BLaER1 treated with 17β-estradiol and CSF1 and Interleukin-3, amounts not matched to agents 10 nM and 100 nM (cell line): ENCODE data around the gene C11orf54.

Experiments used
- H3K27ac ChIP-seq, 11 experiments: shearing (Covaris generic); formaldehyde crosslinking; 2 replicates each; pipeline ENCODE4 v1.8.1; 2022
- H3K27me3 ChIP-seq, 11 experiments: shearing (Covaris generic); formaldehyde crosslinking; 2 replicates each; pipeline ENCODE4 v1.8.1; 2022
- H3K36me3 ChIP-seq, 11 experiments: shearing (Covaris generic); formaldehyde crosslinking; 2 replicates each; pipeline ENCODE4 v1.8.1; 2022
- H3K4me1 ChIP-seq, 10 experiments: shearing (Covaris generic); formaldehyde crosslinking; 2 replicates each; pipeline ENCODE4 v1.8.1; 2022
- H3K4me2 ChIP-seq, 11 experiments: shearing (Covaris generic); formaldehyde crosslinking; 2 replicates each; pipeline ENCODE4 v1.8.1; 2022
- H3K4me3 ChIP-seq, 10 experiments: shearing (Covaris generic); formaldehyde crosslinking; 2 replicates each; pipeline ENCODE4 v1.8.1; 2022
- H3K9ac ChIP-seq, 11 experiments: shearing (Covaris generic); formaldehyde crosslinking; 2 replicates each; pipeline ENCODE4 v1.8.1; 2022
- H3K9me3 ChIP-seq, 11 experiments: shearing (Covaris generic); formaldehyde crosslinking; replicated peaks in 1 of 11; 2 replicates each; pipeline ENCODE4 v1.8.1; 2022
- H4K20me1 ChIP-seq, 11 experiments: shearing (Covaris generic); formaldehyde crosslinking; 2 replicates each; pipeline ENCODE4 v1.8.1; 2022
- Cebpa-rat ChIP-seq, 11 experiments: shearing (Covaris generic); IDR thresholded peaks; 2 replicates each; pipeline ENCODE4 v1.8.1; 2022

Gene C11orf54

DNA sequence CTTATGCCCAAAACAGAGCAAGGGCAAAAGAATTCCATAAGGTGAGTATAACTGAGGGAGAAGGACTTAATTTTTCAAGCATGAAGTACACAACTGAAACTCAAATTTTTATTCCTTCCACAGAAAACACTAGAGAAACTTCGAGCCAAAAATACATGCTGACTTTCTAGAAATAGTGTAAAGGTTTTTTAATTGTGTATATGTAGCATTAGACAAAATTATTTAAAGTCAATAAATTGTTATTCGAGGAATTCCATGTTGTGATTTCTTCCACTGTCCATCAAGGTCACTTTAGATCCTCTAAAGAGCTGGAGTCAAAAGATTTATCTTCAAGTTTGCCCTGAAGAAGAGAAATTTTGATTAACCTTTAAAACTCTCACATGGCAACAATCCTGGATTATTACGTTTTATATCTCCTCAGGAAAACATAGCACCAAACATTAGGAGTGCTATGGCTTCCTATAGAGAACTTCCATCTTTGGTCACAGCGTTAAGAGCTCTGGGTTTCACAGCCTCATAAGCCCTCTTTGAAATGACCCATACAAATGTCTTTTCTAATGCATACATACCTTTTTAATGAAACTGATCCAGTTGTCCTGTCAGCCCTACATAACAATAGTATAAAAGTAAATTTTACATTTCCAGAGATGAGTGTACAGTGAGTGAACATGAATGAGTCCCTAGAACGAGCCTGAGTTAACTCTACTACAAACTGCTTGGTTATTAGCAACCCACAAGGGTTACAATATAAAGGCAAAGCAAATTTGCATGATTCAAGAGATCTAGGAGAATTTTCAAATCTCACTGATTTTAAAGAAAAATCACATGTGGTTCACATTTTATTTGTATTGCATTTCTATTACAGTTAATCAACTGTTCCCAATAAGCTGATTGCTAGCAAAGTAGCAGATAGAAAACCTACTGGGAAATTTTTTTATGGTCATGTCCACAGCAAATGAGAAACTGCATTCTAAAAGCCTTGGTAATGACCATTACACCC is 11.1 kb upstream of the C11orf54 start:
- H3K4me2 ChIP-seq: no peak overlapping the region
- H3K4me1 ChIP-seq: peaks cover 20 to 24% (median 23%) of the 10 kb centered on the region in 10 experiments
- no peak overlapping the region for H3K4me3 ChIP-seq
- no peaks in the 10 kb centered on the region for H3K27me3 ChIP-seq
- peaks cover 64 to 92% (median 84%) of the 10 kb centered on the region in 11 experiments for H4K20me1 ChIP-seq
- H3K9ac ChIP-seq: no peak overlapping the region
- peaks cover 90 to 100% (median 99%) of the 10 kb centered on the region in 11 experiments for H3K36me3 ChIP-seq
- H3K9me3 ChIP-seq: no peaks in the 10 kb centered on the region
- no peak for TF ChIP-seq Cebpa-rat (IDR thresholded peaks at IDR 0.05)
- no peak overlapping the region for H3K27ac ChIP-seq

DNA sequence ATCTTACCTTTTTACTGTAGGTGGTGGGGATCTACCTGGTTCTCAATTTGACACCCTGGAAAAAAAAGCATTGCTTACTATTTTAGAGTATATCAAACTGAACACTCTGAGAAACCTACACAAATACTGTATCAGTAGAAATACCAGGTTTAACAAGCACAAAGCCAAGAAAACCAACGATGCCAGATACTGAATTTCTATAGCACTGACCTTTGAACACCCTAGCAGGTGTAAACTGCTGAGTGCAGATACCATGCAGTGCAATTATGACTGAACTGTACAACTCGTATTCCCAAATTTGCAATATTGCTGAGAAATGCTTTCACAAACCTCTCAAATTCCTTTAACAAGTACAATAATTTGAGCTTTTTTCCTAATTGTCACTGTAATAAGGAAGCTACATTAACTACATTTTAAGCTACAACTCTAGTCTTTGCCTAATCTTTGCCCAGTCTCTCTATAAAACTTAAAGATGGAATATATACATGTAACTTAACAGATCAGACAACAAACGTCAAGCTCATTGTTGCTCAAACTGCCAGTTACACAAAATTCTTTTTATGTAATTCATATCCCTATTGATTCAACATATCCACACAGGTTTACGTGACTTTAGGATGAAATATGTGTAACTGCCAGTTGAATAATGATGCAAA is 9.1 kb upstream of the C11orf54 start:
- Histone ChIP-seq H3K9me3 (no peaks in the 10 kb centered on the region), H3K9ac (no peak overlapping the region), H3K4me2 (no peak overlapping the region), H3K4me1 (peaks cover 34 to 44% (median 42%) of the 10 kb centered on the region in 10 experiments), H3K27ac (no peak overlapping the region), H3K27me3 (no peaks in the 10 kb centered on the region), H3K36me3 (peaks cover 98 to 100% (median 100%) of the 10 kb centered on the region in 11 experiments), H4K20me1 (peaks cover 84 to 100% (median 99%) of the 10 kb centered on the region in 11 experiments), H3K4me3 (no peak overlapping the region)
- no peak for TF ChIP-seq Cebpa-rat (IDR thresholded peaks at IDR 0.05)

DNA sequence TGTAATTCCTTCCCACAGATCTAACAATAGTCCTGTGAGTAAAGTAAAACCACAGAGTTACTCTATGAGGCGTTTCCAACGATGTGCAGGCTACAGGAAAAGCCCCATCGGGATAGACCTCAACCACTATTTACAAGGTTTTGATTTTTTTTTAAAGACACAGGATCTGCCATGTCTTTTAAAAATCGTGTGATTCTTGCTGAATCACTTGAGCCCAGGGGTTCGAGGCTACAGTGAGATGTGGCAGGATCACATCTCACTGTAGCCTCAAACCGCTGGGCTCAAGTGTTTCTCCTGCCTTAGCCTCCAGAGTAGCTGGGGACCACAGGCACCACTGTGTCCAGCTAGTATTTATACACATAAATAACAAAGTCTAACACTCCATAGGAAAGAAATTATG is 8.0 kb upstream of the C11orf54 start:
- H3K27me3 ChIP-seq: no peaks in the 10 kb centered on the region
- H3K36me3 ChIP-seq: peaks cover 100% of the 10 kb centered on the region in 11 experiments
- peak overlapping the region in 1 of 10 experiments; percentile 1; a peak in 1 of 20 replicates for H3K4me3 ChIP-seq
- peak overlapping the region in 9 of 11 experiments; percentile 1 to 55 (median 45); a peak in 11 of 22 replicates for H3K27ac ChIP-seq
- H3K9me3 ChIP-seq: no peaks in the 10 kb centered on the region
- H3K9ac ChIP-seq: peak overlapping the region in 10 of 11 experiments; percentile 1 to 57 (median 27); a peak in 10 of 22 replicates
- TF ChIP-seq Cebpa-rat (IDR thresholded peaks at IDR 0.05): no peak
- H3K4me2 ChIP-seq: peak overlapping the region; percentile 6 to 99 (median 86); a peak in 19 of 22 replicates
- H4K20me1 ChIP-seq: peaks cover 95 to 100% (median 100%) of the 10 kb centered on the region in 11 experiments
- peaks cover 43 to 55% (median 53%) of the 10 kb centered on the region in 10 experiments for H3K4me1 ChIP-seq

DNA sequence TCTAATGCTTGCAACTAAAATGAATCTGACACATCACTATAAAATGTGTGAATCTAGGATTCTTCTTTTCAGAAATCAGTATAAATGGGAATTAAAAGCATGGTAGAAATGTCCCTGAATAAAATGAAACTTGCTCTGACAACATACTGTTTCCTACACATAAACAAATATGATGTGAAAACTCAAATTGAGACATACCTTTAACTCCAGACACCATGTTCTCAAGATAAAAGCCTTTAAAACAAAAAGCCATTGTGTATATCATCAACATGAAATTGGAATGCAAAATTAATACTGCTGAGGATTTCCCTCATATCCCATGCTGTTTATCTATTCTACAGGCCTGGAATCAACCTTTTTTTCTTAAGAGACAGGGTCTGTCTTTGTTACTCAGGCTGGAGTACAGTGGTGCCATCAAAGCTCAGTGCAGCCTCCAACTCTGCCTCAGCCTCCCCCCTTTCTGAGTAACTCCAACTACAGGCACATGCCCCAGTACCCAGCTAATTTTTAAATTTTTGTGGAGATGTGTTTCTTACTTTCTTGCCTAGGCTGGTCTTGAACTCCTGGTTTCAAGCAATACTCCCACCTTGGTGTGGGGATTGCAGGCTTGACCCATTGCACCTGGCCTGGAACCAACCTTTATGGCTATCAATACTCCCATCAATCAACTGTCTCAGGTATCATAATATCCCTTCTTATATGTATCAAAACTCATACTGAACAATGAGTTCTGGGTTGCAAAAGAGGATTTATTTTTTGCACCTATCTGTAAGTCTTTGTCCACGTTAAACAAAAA is 6.8 kb upstream of the C11orf54 start:
- no peak for TF ChIP-seq Cebpa-rat (IDR thresholded peaks at IDR 0.05)
- peaks cover 98 to 100% (median 100%) of the 10 kb centered on the region in 11 experiments for H4K20me1 ChIP-seq
- H3K4me3 ChIP-seq: peak overlapping the region in 7 of 10 experiments; percentile 8 to 80 (median 35); a peak in 9 of 20 replicates
- no peaks in the 10 kb centered on the region for H3K27me3 ChIP-seq
- peaks cover 99 to 100% (median 100%) of the 10 kb centered on the region in 11 experiments for H3K36me3 ChIP-seq
- H3K9me3 ChIP-seq: no peaks in the 10 kb centered on the region
- H3K4me2 ChIP-seq: peak overlapping the region; percentile 28 to 99 (median 92)
- peak overlapping the region in 1 of 11 experiments; percentile 30; a peak in 2 of 22 replicates for H3K27ac ChIP-seq
- H3K4me1 ChIP-seq: peaks cover 50 to 66% (median 62%) of the 10 kb centered on the region in 10 experiments
- H3K9ac ChIP-seq: peak overlapping the region in 10 of 11 experiments; percentile 21 to 54 (median 43); a peak in 11 of 22 replicates

DNA sequence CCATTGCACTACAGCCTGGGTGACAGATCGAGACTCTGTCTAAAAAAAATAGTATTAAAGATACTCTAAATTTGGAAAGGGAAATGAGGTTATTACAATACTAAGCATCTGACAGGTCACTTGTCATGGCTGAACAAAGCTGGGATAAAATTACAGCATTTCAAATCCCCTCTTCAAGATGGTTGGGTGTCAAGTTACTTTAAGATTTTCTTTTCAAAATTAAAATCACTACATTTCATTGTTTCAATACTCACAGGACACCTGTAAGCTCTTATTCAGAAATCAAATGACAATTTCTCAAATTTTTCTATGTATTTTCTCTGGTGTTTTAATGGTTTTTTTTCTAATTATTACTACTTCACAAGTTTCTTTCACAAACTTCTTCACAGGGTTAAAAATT is 5.8 kb upstream of the C11orf54 start:
- Histone ChIP-seq H3K27ac (no peak overlapping the region; a peak in 1 of 22 replicates), H3K4me1 (peaks cover 50 to 70% (median 62%) of the 10 kb centered on the region in 10 experiments), H3K36me3 (peaks cover 94 to 100% (median 97%) of the 10 kb centered on the region in 11 experiments), H3K9me3 (no peaks in the 10 kb centered on the region), H4K20me1 (peaks cover 97 to 100% (median 98%) of the 10 kb centered on the region in 11 experiments), H3K4me3 (peak overlapping the region in 8 of 10 experiments; percentile 8 to 80 (median 35); a peak in 9 of 20 replicates), H3K27me3 (no peaks in the 10 kb centered on the region), H3K9ac (peak overlapping the region in 10 of 11 experiments; percentile 18 to 54 (median 43); a peak in 13 of 22 replicates), H3K4me2 (peak overlapping the region; percentile 28 to 99 (median 92))
- no peak for TF ChIP-seq Cebpa-rat (IDR thresholded peaks at IDR 0.05)

DNA sequence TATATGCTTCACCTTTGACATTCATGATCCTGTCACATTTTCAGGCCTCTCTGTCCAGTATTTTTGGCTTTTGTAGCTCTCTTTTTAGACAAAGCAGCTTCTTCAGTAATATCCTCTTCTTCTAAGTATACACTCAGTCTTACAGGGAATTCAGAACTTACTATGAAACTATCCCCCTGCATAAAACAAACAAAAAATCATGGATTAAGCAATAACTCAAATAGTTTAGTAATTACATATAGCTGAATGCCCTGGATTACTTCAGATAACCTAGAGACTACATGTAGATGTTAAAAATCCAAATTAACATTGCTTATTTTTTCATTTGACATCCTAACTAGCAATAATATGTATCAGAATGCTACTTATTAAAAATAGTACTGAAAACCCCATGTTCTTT is 5.3 kb upstream of the C11orf54 start:
- Histone ChIP-seq H3K4me3 (peak overlapping the region in 7 of 10 experiments; percentile 16 to 94 (median 54); a peak in 8 of 20 replicates), H3K4me1 (peaks cover 50 to 70% (median 62%) of the 10 kb centered on the region in 10 experiments), H3K27ac (no peak overlapping the region), H3K9me3 (no peaks in the 10 kb centered on the region), H3K27me3 (no peaks in the 10 kb centered on the region), H3K36me3 (peaks cover 89 to 95% (median 92%) of the 10 kb centered on the region in 11 experiments), H4K20me1 (peaks cover 92 to 96% (median 94%) of the 10 kb centered on the region in 11 experiments), H3K4me2 (peak overlapping the region in 10 of 11 experiments; percentile 43 to 99 (median 94); a peak in 20 of 22 replicates), H3K9ac (peak overlapping the region in 4 of 11 experiments; percentile 20 to 99 (median 43); a peak in 3 of 22 replicates)
- no peak for TF ChIP-seq Cebpa-rat (IDR thresholded peaks at IDR 0.05)

DNA sequence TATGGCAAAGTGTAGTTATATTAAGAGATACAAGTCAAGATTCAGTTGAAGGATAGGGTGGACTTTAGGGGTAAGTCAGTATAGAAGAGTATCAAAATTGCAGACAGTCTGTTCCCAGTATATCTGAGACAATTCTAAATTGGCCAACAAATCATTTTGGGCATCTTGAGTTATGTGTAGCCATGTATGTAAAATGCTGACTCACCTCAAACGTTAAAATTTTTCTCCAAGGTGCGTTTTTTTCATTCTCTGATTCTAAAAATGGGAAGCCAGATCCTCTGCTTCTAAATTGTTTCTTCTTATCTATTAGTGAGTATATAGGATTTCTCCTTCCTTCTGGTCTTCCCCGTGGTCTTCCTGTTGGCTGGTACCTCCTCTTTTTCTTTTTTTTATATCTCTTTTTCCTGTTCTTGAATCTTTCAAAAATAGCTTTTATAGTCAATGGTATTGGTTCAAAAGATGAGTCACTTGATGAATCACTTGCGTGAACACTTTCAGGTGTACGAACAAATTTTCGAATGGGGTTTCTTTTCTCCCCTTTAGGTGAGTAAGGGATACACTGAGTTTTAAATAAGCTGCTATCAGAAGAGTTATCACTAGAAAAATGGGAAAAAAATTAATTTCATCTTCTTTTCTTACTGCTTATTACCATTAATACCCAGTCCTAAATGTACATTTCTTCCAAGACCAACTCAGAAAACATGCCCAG is 3.4 kb upstream of the C11orf54 start:
- H3K36me3 ChIP-seq: peaks cover 70 to 76% (median 74%) of the 10 kb centered on the region in 11 experiments

More for the DNA sequence above, 3.4 kb upstream of the C11orf54 start:
- Histone ChIP-seq H3K9me3 (no peaks in the 10 kb centered on the region), H3K4me1 (peaks cover 59 to 79% (median 72%) of the 10 kb centered on the region in 10 experiments), H3K27ac (peak overlapping the region in 9 of 11 experiments; percentile 19 to 99 (median 97); a peak in 18 of 22 replicates), H4K20me1 (peaks cover 72 to 76% (median 74%) of the 10 kb centered on the region in 11 experiments), H3K4me2 (peak overlapping the region; percentile 86 to 99 (median 95)), H3K4me3 (peak overlapping the region; percentile 74 to 97 (median 82)), H3K9ac (peak overlapping the region; percentile 91 to 99 (median 98); a peak in 21 of 22 replicates), H3K27me3 (no peaks in the 10 kb centered on the region)
- no peak for TF ChIP-seq Cebpa-rat (IDR thresholded peaks at IDR 0.05)
